ENCODE results near the gene THSD4. TPM values are rescaled to one million over a fixed set of nuclear protein-coding genes. Genes with fewer than 3 reads are reported as not detected.

Gene THSD4
- polyA plus RNA-seq, 3 donors = 29.8 to 31.9 (median 30.7) TPM

- DNase-seq = no peak
Measured at GRCh38 chr15:71493526-71493925, 378.3 kb downstream of the THSD4 start.

- DNase-seq = peak; percentile 21
Measured at GRCh38 chr15:71494563-71495397, 379.5 kb downstream of the THSD4 start.

GRCh38 chr15:71495398-71495780 lies 380.1 kb downstream of the THSD4 start:
- no peak for DNase-seq

- DNase-seq = no peak
Measured at GRCh38 chr15:71496336-71496955, 381.2 kb downstream of the THSD4 start.

DNA sequence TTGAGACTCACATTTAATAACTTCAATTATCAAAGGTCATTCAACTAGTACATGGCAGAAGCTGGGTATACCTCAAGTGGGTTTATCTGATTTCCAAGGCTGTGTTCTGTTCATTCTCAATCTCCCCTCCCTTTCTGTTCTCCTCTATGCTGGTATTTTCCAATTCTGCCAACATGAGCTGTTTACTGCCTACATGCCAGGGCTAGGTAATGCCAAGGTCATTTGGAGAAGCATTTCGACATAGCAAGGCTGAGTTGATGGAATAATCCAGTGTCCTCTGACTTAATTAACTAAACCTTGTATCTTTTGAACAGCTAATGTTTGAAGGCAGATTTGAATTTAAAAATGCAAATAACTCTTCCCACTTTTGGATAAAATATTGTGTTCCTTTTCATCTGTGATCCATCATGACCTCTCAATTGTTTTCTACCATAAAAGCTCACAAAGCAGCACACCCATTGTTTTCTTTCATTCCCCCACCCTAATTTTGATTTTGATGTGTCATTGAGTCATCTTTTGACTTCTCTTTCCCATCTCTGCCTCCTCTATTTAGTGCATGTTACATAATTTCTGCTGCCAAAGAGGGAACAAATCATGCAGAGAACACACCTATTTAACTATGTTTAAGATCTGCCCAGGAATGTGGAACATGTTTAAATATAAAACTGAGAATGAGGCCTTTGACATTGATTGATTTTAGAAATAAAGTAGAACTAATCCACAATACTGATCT lies 386.2 kb downstream of the THSD4 start:
- DNase-seq = no peak

- DNase-seq = no peak
Measured at GRCh38 chr15:71502077-71502432, 386.8 kb downstream of the THSD4 start.

GRCh38 chr15:71505962-71506361 lies 390.7 kb downstream of the THSD4 start:
- DNase-seq = no peak

GRCh38 chr15:71506946-71507345 lies 391.7 kb downstream of the THSD4 start:
- DNase-seq = no peak

- DNase-seq = no peak
Measured at GRCh38 chr15:71508081-71508682, 392.9 kb downstream of the THSD4 start.

- no peak for DNase-seq
Measured at GRCh38 chr15:71509139-71509538, 393.9 kb downstream of the THSD4 start.

DNA sequence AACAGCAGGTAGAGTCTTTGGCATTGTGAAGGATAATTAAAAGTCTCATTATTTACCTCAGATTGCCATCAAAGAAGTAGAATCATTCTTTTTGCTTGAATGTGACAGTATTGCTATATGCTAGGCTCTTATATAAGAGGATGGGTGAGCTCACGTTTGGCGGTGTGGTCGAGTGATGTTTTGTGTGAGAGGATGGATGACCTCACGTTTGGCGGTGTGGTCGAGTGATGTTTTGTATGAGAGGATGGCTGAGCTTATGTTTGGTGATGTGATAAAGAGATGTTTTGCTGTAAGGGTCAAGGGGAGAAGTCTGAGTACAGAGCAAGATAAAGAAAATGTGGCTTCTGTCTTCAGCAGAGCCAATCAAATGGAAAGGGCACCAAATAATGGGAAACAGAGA lies 395.5 kb downstream of the THSD4 start:
- no peak for DNase-seq

GRCh38 chr15:71511796-71512681 lies 396.8 kb downstream of the THSD4 start:
- DNase-seq = peak; percentile 73

GRCh38 chr15:71512682-71513006 lies 397.4 kb downstream of the THSD4 start:
- no peak for DNase-seq

DNA sequence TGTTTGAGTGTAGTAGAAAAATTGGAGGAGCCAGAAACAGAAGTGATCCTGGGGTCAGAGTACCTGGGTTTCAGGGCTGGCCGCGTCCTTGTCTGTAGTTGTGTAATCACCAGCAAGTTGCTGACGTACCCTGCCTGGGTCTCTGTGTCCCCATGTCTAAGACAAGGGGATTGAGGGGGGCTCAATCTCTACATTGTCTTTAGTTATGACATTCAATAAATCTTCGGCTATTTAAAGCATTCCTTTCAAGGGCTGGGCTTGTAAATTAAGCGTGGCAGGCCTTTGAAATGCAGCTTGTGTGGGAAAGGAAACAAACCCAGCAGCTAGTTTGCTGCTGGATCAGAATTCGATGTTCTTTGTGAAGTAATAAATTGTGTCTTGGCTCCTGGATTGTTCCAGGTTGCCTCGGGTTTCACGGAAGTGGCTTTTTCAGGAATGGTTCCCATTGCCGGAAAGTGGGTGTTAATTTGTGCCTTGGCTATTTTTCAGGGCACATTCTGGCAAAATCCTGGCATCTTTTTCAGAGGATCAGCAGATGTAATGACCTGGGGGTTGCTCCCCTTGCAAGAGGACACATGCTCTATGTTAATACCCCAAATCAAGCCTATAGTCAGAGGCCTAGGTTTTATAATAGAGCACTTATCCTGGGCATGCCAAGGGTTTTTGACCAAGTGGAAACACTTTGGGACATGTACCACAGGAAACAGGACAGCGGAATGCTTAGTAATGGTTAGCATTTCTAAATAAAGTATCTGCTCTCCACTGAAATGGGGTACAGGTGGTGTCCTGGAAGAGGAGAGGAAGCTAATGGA lies 400.3 kb downstream of the THSD4 start:
- DNase-seq = no peak

GRCh38 chr15:71517751-71518150 lies 402.5 kb downstream of the THSD4 start:
- DNase-seq = no peak

- DNase-seq = no peak
Measured at GRCh38 chr15:71518661-71519060, 403.4 kb downstream of the THSD4 start.

DNA sequence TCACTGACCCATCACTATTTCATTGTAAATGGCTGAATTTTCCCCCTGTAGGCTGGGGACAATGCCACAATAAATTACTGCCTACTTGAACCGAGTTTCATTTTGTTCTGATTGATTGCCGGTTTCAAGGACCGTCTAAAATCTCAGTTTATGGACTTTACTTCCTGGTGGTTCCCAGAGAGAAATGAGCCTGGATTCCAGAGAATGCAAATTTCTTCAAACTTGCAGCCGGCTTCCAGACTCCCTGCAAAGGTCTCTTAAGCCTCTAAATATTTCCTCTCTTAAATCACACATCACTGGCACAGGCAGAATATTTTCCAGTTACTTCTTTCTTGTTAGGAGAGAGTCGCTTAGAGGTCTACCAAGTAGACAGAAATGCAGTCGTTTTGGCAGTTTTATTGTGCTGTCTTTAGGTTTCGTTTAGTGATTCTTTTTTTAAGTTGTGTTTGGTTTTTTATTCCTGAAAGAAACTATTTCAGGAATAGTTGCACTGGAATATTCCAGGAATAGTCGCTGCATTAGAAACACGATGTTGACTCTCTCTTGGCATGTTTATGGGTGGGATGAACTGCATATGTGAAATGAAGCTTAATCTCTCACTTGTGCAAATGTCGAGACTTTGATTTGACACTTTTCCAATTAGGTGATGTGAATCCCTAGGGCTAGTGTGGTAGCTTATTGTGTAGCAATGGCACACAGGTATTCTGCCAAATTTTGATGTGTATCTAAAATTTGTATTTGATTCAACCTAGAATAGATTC lies 411.0 kb downstream of the THSD4 start:
- DNase-seq = peak; percentile 75

- no peak for DNase-seq
Measured at GRCh38 chr15:71529361-71529760, 414.1 kb downstream of the THSD4 start.

DNA sequence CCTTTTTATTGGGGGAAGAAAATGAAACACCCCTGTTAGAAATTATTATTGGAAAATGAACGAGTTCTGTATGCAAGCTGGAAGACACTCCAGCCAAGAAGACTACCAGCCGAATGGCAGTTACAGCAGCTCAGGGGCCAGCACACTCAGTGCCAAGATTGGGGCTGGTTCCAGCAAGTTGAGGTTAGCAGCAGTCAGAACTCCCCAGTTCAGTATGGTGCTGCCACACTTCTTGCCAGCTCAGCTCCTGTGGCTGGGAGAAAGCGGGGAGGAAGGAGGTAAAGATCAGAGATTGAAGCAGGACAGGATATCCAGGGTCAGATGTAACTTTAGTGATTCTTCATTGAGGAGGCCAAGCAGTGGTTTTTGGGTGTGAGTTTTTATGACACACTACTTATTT lies 414.8 kb downstream of the THSD4 start:
- no peak for DNase-seq

- no peak for DNase-seq
Measured at GRCh38 chr15:71532994-71533393, 417.7 kb downstream of the THSD4 start.
